ENCODE results near the gene B4GALT2.

The B4GALT2 gene

GRCh38 chr1:43994071-43994470 is 15.1 kb downstream of the B4GALT2 start:
- intact Hi-C loops (cut with DNase I; ENCODE audit: low total_unique reads), result no loop called here
- no peak overlapping the region for H3K27ac ChIP-seq
- H3K27me3 ChIP-seq, result no peaks in the 10 kb centered on the region
- H3K4me1 ChIP-seq, result peaks cover 7 to 23% (median 13%) of the 10 kb centered on the region in 4 donors
- peaks cover 0 to 6% (median 0%) of the 10 kb centered on the region in 3 donors for H3K36me3 ChIP-seq
- no peaks in the 10 kb centered on the region for H3K9me3 ChIP-seq
- no peak overlapping the region for H3K4me3 ChIP-seq
- no peak for TF ChIP-seq CTCF (IDR thresholded peaks at IDR 0.05)
- no peak for DNase-seq

DNA sequence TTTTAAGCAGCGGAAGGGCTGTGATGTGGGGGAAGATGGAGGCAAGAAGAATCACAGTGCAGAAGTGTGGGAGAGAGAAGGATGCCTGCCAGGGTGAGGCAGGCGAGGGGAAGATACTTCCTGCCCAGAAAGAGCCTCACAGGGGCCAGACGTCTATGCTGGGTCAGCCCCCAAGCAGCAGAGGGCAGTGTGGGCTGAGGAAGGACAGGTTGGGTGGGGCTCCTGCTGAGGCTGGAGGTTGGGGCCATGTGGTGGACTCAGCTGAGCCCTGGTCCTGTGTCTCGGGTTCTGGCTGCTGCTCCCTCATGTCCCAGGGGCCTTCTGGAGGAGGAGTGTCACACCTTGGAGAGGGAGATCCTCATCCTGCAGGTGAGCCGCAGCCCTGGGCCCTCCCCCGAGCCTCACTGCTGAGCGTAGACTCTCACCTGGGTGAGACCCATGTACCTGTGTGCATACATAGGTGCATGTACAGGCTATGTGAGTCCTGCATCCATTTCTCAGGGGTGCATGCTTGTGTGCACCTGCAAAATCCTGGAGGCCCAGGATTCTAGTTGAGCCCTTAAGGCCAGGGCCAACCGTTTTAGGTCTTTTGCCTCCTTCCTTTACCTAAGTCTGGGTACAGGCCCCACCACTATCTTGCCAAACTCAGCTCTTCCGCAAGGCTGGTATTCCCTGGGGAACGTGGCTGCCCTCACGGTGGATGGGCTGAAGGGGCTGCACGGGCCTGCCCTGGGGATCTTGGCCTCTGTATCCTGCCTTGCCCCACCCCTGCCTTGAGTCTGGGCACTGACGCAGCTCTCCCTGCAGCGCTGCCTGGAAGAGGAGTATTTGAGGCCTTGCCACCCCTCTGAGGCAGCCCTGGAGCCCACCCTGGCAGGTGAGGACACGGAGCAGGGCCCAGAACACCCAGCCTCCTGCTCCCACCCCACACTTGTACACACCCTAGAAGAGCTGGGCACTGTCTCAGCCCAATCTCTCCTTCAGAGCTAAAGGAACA is 16.1 kb downstream of the B4GALT2 start:
- Histone ChIP-seq H3K36me3 (peaks cover 0 to 16% (median 0%) of the 10 kb centered on the region in 3 donors), H3K4me1 (peaks cover 7 to 23% (median 13%) of the 10 kb centered on the region in 4 donors), H3K27me3 (no peaks in the 10 kb centered on the region), H3K4me3 (no peak overlapping the region), H3K27ac (no peak overlapping the region), H3K9me3 (no peaks in the 10 kb centered on the region)
- DNase-seq, result no peak
- intact Hi-C loops (cut with DNase I; ENCODE audit: low total_unique reads), result no loop called here
- TF ChIP-seq CTCF (IDR thresholded peaks at IDR 0.05), result no peak

DNA sequence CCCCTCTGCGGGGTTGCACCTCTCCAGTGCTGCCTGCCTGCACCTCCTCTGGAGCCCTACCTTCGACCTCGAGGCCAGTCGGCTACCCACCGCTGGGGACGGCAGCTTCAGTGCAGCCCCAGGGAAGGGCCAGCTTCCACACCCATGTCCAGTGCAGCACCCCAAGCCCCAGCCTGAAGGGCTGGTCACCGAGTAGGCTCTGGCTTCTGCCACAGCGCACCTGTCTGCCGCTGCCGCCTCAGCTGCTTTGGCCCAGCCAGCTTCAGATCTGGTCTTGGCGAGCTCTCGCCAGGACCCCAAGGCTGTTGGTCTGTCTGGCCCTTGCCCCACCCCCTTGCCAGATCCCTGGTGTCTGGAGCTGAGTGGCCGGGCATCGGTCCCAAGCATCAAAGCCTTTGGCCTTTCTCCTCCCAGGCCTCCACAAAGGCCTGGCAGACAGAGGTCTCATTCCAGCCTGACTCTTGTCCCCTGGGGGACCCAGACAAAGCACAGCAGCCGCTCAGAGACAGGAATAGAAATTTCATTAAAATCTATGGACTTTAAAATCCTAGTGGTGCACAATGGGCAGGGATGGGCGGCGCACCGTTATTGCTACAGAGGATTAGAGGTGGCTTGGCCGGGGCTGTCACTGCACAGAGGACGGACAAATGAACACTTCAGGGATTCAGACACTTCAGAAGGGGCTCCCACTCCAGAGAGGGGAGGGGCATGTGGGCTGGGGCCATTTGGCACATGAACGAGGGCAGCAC is 17.1 kb downstream of the B4GALT2 start:
- Histone ChIP-seq H3K9me3 (no peaks in the 10 kb centered on the region), H3K27me3 (no peaks in the 10 kb centered on the region), H3K4me1 (peaks cover 2 to 15% (median 6%) of the 10 kb centered on the region in 4 donors), H3K4me3 (no peak overlapping the region), H3K36me3 (peaks cover 0 to 27% (median 0%) of the 10 kb centered on the region in 3 donors), H3K27ac (no peak overlapping the region)
- intact Hi-C loops (cut with DNase I; ENCODE audit: low total_unique reads), result no loop called here
- no peak for TF ChIP-seq CTCF (IDR thresholded peaks at IDR 0.05)
- DNase-seq, result no peak

- Histone ChIP-seq H3K36me3 (peaks cover 0 to 33% (median 0%) of the 10 kb centered on the region in 3 donors), H3K27me3 (no peaks in the 10 kb centered on the region), H3K9me3 (no peaks in the 10 kb centered on the region), H3K4me3 (no peak overlapping the region), H3K27ac (no peak overlapping the region), H3K4me1 (peaks cover 0 to 15% (median 5%) of the 10 kb centered on the region in 4 donors)
- no peak for DNase-seq
- no peak for TF ChIP-seq CTCF (IDR thresholded peaks at IDR 0.05)
- intact Hi-C loops (cut with DNase I; ENCODE audit: low total_unique reads), result no loop called here
Observed at GRCh38 chr1:43996733-43997115, 17.7 kb downstream of the B4GALT2 start.

- Histone ChIP-seq H3K27me3 (no peaks in the 10 kb centered on the region), H3K9me3 (no peaks in the 10 kb centered on the region), H3K27ac (no peak overlapping the region), H3K36me3 (peaks cover 0 to 40% (median 6%) of the 10 kb centered on the region in 3 donors), H3K4me1 (peaks cover 0 to 9% (median 0%) of the 10 kb centered on the region in 4 donors), H3K4me3 (no peak overlapping the region)
- DNase-seq, result no peak
- TF ChIP-seq CTCF (IDR thresholded peaks at IDR 0.05), result no peak
- intact Hi-C loops (cut with DNase I; ENCODE audit: low total_unique reads), result no loop called here
Observed at GRCh38 chr1:43997295-43997999, 18.4 kb downstream of the B4GALT2 start.
